ENCODE data around the gene NR2F1.

DNA sequence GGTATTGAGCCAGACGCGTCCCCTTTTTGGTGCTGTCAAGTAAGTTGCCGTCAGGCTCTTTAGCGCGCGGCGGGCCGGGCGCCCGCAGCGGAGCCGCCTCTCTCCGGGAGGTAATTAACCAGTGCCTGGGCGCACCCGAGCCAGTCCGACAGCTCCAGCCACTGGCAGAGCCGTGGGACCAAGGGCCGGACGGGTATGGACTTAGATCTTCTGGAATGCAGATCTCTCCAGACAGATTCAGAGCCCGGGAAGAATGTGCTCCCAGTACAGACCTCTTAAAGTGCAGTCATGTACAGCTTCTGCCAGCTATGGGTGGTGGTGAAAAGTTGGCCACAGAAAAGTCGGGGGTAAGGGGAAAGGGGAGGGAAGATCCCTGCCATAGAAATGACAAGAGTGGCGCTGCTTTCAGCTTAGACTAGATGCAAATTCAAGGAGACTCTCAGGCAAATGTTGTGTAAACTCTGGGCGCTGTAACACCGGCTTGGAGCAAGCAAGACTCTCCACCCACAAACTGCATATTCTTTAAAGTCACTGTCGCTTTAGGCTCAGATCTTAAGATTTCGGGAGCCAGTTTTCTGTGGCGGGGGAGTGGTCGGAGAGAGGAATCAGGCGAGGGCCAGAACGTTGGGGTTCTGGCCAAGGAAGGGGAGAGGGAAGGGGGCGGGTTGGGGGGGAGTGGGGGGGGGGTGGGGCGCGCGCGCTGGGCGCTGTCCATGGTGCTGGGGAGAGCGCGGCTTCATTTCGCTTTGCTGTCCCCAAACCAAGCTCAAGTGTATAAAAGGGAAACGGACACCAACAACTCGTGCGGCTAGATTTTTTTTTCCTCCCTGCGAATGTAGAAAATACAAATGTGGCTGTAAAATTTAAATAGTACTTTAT is 29.2 kb downstream of the NR2F1 start:
- TF ChIP-seq POLR2AphosphoS5 (IDR thresholded peaks at IDR 0.05; ENCODE audit: borderline replicate concordance, low read depth, low read length) (no peak), EZH2 (IDR thresholded peaks at IDR 0.05) (no peak), FOXP2 (optimal IDR thresholded peaks at IDR 0.05; ENCODE audit: control extremely low read depth, extremely low read length, insufficient read depth) (no peak)
